Central memory CD8-positive, alpha-beta T cell (primary cell): ENCODE measurements around the gene KCNH1.

Experiments used
- ATAC-seq: fragments of 150-1000 bp; cut with Tn5 transposase; replicated peaks from 2 replicates; pipeline ENCODE4 v1.10.0; 2022; ENCODE audit warnings: mild to moderate bottlenecking, moderate FRiP score, moderate number of reproducible peaks; ENCODE audit not compliant: poor library complexity, severe bottlenecking; ENCODE audit errors: extremely low read depth
- DNase-seq, 2 donors: peaks; one replicate each; pipeline ENCODE4 v3.0.0; 2021; ENCODE audit warnings: low spot score in 2 of 2
- H3K27ac Mint-ChIP-seq: one replicate; pipeline ENCODE4 v1.8.0; 2022; ENCODE audit warnings: low read depth, mild to moderate bottlenecking, moderate library complexity, mixed read lengths
- H3K27me3 Mint-ChIP-seq: one replicate; pipeline ENCODE4 v1.8.0; 2022; ENCODE audit warnings: mixed read lengths
- H3K36me3 Mint-ChIP-seq: one replicate; pipeline ENCODE4 v1.8.0; 2022; ENCODE audit warnings: mild to moderate bottlenecking, moderate library complexity, mixed read lengths; ENCODE audit not compliant: insufficient read depth
- H3K4me1 Mint-ChIP-seq: one replicate; pipeline ENCODE4 v1.8.0; 2022; ENCODE audit warnings: mixed read lengths
- H3K4me3 Mint-ChIP-seq: one replicate; pipeline ENCODE4 v1.8.0; 2022; ENCODE audit warnings: mild to moderate bottlenecking, moderate library complexity, mixed read lengths
- H3K9me3 Mint-ChIP-seq: one replicate; pipeline ENCODE4 v1.8.0; 2022; ENCODE audit warnings: mixed read lengths

KCNH1 gene

DNA sequence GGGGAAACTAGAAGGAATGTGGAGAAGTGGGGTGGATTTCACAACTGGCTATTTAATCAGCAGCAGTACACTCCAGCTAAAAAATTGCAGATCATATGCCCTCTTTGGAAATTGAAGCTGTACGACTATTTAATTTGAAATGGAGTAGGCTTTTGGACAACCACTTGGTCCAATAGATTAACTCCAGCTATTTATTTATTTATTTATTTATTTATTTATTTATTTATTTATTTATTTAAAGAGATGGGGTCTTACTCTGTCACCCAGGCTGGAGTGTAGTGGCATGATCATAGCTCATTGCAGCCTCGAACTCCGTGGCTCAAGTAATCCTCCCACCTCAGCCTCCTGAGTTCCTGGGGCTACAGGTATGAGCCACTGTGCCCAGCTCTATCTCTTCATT is 312.3 kb downstream of the KCNH1 start:
- Mint-ChIP-seq H3K36me3 (no peaks in the 10 kb centered on the region), H3K4me1 (no peaks in the 10 kb centered on the region), H3K4me3 (no peak overlapping the region), H3K9me3 (no peaks in the 10 kb centered on the region), H3K27ac (no peak overlapping the region), H3K27me3 (peaks cover 52% of the 10 kb centered on the region)
- DNase-seq: no peak
- ATAC-seq: no peak

DNA sequence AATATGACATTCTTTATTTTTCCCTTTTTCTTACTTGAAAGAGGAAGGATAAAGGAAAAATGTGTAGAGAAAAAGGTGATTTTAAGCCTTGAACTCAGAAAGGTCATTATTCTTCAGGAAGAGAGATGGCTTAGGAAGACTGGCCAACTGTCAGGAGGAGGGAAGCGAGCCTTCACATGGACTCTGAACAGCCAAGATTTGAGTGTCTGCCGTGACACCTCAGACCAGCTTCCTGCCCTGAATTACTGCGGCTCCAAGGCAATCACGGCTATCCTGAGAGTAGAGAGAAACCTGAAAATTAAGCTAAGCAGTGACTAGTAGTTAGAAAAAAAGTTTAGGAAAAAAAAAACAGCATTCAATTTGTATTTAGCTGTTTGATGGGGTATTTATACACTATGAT is 314.7 kb downstream of the KCNH1 start:
- H3K27me3 Mint-ChIP-seq: peaks cover 61% of the 10 kb centered on the region
- no peak overlapping the region for H3K27ac Mint-ChIP-seq
- no peaks in the 10 kb centered on the region for H3K4me1 Mint-ChIP-seq
- H3K9me3 Mint-ChIP-seq: no peaks in the 10 kb centered on the region
- H3K4me3 Mint-ChIP-seq: no peak overlapping the region
- ATAC-seq: no peak
- H3K36me3 Mint-ChIP-seq: no peaks in the 10 kb centered on the region
- DNase-seq: no peak

DNA sequence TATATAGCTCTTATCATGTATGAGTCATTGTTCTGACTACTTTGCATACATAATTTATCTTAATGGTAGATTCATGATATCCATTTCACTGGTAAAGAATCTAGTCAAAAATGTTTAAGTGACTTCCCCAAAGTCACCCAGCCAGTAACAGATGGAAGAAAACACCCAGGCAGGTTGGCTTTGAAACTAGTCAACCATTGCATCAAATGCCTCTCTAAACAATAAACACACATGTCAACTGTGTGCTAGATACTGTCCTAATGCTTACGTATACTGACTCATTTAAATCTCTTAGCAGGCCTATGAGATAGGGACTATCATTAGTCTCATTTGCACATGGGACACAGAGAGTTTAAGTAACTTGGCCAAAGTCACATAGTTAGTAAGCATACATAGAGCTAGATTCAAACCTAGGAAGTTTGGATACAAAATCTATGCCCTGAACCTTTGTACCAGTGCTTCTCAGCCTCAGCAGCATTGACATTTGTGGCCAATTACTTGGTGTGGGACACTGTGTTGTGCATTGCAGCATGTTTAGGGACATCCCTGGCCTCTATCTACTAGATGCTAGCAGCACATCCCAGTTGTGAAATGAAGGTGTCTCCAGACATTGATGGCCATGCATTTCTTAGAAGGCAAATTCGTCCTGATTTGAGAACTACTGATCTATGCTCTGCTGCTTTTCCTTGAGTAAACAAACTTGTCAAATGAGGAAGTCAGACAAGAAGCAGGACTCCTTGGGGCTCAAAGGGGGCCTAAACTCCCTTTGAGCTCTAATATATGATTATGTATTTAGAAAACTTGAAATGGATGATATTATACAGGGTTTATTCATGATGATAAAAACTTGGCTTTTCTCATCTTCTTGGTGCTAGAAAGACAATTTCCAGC is 316.3 kb downstream of the KCNH1 start:
- H3K4me3 Mint-ChIP-seq: no peak overlapping the region
- no peaks in the 10 kb centered on the region for H3K36me3 Mint-ChIP-seq
- no peaks in the 10 kb centered on the region for H3K4me1 Mint-ChIP-seq
- no peak for ATAC-seq
- no peak for DNase-seq
- no peak overlapping the region for H3K27ac Mint-ChIP-seq
- H3K9me3 Mint-ChIP-seq: no peaks in the 10 kb centered on the region
- peaks cover 46% of the 10 kb centered on the region for H3K27me3 Mint-ChIP-seq

DNA sequence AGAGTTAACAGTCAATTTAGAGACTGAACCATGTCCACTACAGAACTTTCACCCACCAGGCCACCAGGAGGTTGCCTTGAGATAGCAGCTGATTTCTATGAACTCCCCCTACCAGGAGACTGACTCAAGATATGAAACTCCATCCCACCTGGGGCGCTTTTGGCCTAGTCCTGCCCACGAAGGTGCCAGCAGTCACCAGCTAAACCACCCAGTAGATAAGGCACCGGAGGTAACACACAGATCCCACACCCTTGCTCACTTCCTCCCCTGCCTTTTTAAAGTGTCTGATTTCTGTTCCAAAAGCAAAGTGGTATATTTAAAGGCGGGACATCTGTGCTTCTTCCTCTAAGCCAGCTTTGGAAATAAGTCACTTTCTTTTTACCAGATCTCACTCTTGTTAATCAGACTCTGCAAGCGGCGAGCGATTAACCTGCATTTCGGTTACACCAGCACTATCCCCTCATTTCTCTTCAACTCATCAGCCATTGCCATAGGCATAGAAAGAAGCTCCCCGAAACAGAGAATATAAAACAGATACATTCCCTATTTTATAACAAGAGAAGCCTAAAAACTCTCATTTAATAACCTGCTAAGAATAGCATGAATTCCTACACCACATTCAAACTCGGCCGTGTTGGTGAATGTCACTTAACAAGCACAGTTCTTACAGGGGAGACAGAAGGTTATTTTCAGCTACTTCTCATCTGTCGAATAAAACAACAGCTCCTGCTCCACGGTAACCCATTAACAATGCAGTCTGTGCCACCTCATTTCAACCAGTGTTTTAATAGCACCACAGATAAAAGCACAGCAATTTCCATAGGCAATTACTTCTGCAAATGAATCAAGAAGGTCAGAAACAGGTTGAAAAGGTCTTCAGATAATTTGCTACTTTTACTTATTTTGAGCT is 318.1 kb downstream of the KCNH1 start:
- no peak for DNase-seq

DNA sequence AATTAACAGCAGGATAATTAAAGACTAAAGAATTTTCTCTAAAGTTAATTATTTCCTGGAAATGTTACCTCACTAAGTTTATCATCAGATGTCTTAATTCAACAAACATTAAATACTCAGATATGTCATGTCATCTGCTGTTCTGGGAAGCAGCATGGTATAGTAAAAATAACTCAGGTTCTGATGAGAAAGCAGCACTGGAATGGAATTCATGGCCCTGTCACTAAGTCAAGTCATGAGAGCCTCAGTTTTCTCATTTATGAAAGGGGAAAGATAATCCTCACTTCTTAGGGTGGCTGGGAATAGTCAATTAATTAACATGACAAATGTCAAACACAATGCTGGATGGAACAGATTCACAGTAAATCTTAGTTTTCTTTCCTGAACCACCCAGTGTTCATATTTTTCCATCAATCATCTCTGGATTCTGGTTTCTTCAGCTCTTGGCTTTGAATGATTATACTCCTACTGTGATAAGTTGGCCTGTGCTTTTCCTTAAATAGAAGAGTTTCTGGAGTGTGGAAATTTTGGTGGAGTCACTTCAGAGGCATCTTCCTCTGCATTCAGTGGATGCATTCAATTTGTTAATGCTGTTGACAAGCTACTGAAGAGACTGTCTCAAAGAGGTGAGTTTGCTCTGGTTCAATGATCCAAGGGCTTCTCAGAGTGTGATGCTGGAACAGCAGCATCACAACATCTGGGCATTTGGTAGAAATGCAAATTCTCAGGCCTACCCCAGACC is 319.4 kb downstream of the KCNH1 start:
- Mint-ChIP-seq H3K4me3 (no peak overlapping the region), H3K9me3 (no peaks in the 10 kb centered on the region), H3K27me3 (peaks cover 30% of the 10 kb centered on the region), H3K36me3 (peaks cover 1% of the 10 kb centered on the region), H3K4me1 (no peaks in the 10 kb centered on the region), H3K27ac (no peak overlapping the region)
- no peak for DNase-seq
- no peak for ATAC-seq

More for the DNA sequence above, 318.1 kb downstream of the KCNH1 start:
- Mint-ChIP-seq H3K27me3 (peaks cover 30% of the 10 kb centered on the region), H3K27ac (no peak overlapping the region), H3K4me3 (no peak overlapping the region), H3K36me3 (peaks cover 1% of the 10 kb centered on the region), H3K4me1 (no peaks in the 10 kb centered on the region), H3K9me3 (no peaks in the 10 kb centered on the region)
- ATAC-seq: no peak

DNA sequence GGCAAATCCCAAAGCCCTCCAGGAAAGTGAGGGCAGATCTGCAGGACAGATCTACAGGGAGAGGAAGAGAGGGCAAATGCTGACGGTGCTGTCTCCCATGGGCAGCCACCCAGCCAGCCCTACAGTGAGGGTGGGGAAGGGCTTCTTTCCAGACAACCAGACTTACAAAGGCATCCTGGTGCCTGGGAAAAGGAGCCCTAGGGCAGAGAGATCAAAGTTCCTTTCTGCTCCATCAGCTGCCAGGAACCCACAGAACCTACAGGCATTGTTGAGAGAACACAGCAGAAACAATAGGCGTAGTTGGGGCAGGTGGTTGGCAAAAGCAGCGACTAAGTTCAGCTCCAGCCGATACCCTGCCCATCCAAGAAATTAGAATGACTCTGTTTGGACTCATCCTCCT is 332.4 kb downstream of the KCNH1 start:
- Mint-ChIP-seq H3K4me3 (no peak overlapping the region), H3K27ac (no peak overlapping the region), H3K27me3 (peaks cover 21% of the 10 kb centered on the region), H3K9me3 (no peaks in the 10 kb centered on the region), H3K4me1 (no peaks in the 10 kb centered on the region), H3K36me3 (no peaks in the 10 kb centered on the region)
- ATAC-seq (no peak), DNase-seq (no peak)

DNA sequence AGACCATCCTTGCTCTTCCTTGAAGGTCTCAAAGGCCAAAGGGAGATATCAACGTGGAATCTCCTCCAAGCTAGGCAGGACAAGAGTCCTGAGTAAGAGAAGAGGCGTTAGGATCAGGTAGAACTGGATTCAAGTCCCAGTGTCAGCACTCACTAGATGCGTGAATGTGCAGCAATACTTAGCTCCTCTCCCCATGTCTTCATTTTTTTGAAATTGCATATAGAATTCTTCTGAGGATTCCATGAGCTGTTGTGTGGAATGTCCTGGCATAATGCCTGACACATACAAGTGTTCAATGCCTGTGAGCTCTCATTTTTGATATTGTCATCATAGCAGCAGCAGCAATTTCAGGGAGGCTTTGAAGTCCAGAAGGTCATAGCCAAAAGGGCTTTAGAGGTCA is 333.2 kb downstream of the KCNH1 start:
- no peaks in the 10 kb centered on the region for H3K9me3 Mint-ChIP-seq
- DNase-seq (no peak), ATAC-seq (no peak)
- no peaks in the 10 kb centered on the region for H3K4me1 Mint-ChIP-seq
- peaks cover 16% of the 10 kb centered on the region for H3K27me3 Mint-ChIP-seq
- H3K36me3 Mint-ChIP-seq: no peaks in the 10 kb centered on the region
- no peak overlapping the region for H3K27ac Mint-ChIP-seq
- no peak overlapping the region for H3K4me3 Mint-ChIP-seq

DNA sequence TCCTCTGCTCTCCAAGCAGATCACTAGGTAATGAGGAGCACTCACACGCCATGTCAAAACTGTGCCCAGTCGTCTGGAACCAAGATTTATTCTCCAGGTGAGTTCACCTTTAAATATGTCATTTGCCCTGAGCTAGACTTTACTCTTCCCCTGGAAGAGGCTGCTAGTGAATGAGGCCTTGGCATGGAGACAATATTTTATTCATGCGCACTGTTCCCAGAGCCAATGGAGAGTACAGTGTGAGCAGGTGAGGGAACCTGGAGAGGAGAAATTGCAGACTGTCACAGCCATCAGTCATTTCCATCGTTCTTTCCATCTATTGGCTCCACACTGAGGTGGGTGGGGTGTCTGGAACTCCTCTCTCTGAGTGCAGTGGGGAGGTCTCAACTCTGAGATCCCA is 333.6 kb downstream of the KCNH1 start:
- Mint-ChIP-seq H3K27ac (no peak overlapping the region), H3K4me3 (no peak overlapping the region), H3K36me3 (no peaks in the 10 kb centered on the region), H3K4me1 (no peaks in the 10 kb centered on the region), H3K9me3 (no peaks in the 10 kb centered on the region), H3K27me3 (peaks cover 12% of the 10 kb centered on the region)
- DNase-seq: no peak
- no peak for ATAC-seq

DNA sequence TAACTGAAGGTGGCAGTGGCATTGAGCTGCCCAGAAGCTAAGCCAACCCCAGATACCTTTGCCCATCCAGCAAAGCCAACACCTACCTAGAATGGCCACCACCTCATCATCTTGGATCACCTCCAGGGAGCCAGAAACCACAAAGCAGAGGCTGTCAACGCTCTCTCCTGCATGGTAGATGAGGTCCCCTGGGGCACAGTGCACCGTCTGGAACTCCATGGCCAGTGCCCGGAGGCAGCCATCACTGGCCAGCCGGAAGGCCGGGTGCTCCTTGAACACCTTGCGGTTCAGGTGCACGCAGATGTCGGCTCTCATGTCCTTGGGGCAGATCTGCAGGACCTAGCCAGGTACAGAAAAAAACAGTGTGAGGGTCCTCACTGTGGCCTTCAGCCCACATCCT is 336.5 kb downstream of the KCNH1 start:
- Mint-ChIP-seq H3K27ac (no peak overlapping the region), H3K9me3 (no peaks in the 10 kb centered on the region), H3K36me3 (no peaks in the 10 kb centered on the region), H3K27me3 (peaks cover 10% of the 10 kb centered on the region), H3K4me1 (no peaks in the 10 kb centered on the region), H3K4me3 (no peak overlapping the region)
- ATAC-seq: no peak
- DNase-seq: no peak

DNA sequence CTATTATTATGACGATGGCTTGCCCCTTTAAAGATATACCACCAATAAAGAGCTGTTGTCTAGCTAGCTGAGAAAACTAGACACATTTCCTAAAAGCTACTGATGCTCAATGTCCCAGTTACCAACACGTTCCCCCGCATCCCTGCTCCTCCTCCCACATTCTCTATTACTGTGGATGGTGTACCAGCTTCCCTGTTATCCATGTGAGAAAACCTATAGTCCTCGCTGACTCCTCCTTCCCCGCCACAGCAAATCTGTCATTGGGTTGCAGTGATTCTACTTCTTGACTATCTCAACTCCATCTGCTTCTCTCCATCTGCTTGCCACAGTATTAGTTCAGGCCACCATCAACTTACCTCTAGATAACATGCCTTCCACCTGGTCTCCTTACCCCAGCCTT is 337.5 kb downstream of the KCNH1 start:
- H3K27me3 Mint-ChIP-seq: peaks cover 20% of the 10 kb centered on the region
- no peaks in the 10 kb centered on the region for H3K9me3 Mint-ChIP-seq
- H3K4me3 Mint-ChIP-seq: no peak overlapping the region
- no peaks in the 10 kb centered on the region for H3K4me1 Mint-ChIP-seq
- no peaks in the 10 kb centered on the region for H3K36me3 Mint-ChIP-seq
- no peak overlapping the region for H3K27ac Mint-ChIP-seq
- ATAC-seq (no peak), DNase-seq (no peak)

DNA sequence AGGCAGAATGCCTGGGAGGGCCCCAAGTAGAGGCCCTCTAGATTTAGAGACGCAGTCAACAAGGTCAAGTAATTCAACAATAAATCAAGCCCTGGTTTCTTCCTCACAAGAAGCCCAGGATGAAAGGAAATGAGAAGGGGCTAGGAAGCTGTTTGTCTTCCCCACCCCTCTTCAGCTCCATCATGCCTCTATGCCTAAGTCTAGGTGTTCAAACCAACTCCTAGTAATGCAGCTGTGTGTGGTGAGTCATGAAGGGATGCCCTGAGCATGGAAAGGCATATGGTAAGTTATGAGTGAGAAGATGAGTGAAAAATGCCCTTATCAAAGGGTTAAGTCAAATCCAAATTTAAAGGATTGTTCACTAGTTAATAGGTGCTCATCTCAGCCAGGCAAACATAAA is 339.5 kb downstream of the KCNH1 start:
- peaks cover 31% of the 10 kb centered on the region for H3K27me3 Mint-ChIP-seq
- no peaks in the 10 kb centered on the region for H3K9me3 Mint-ChIP-seq
- H3K36me3 Mint-ChIP-seq: no peaks in the 10 kb centered on the region
- no peak overlapping the region for H3K4me3 Mint-ChIP-seq
- H3K27ac Mint-ChIP-seq: no peak overlapping the region
- no peak for ATAC-seq
- no peaks in the 10 kb centered on the region for H3K4me1 Mint-ChIP-seq
- no peak for DNase-seq

DNA sequence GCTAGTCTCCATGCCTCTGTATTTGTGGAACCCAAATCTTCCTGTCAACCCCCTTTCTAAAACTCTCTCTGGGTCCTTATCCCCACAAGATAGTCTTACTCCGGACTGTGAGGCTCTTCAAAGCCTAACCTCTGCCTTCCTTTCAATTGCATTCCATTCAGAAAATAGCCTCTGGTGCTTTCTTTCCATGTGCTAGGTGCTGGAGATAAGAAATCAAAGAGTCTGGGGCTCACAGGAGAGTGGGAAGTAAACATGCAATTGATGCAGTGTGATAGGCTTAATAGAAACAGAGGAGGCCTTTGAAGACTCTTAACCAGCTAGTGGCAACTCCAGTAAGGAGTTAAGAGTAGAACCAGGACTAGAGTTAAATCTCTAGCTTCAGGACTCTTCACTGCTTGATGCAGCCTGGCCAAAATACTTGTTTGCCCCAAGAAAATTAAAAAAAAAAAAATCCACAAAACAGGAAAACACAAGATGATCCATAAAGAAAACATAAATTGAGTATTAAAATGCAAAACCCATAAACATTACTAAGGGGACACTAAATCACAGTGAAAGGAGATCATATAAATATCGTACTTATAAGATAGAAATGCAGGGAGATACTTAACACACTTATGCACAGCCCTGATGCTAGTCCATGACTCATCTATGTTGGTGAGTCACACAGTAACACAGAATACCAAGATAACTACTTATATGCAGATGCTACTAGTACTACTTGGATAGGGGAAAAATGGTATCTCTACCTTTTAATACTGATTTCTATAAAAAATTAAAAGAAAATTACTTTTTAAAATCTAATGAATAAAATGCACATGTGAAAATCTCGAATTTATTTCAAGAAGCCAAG is 341.5 kb downstream of the KCNH1 start:
- Mint-ChIP-seq H3K4me3 (no peak overlapping the region), H3K36me3 (no peaks in the 10 kb centered on the region), H3K27me3 (peaks cover 30% of the 10 kb centered on the region), H3K27ac (no peak overlapping the region), H3K9me3 (no peaks in the 10 kb centered on the region), H3K4me1 (no peaks in the 10 kb centered on the region)
- DNase-seq (no peak), ATAC-seq (no peak)
